Fibroblast of pulmonary artery (primary cell): ENCODE data around the gene SLC7A7.
"Not testable (repeated sequence)": the region's sequence is repeated elsewhere in the genome, so short reads cannot be mapped to it uniquely, and the experiment has no call there.

Source experiments
- DNase-seq: peaks from one replicate; pipeline ENCODE4 v3.0.0-alpha.2; 2010; ENCODE audit warnings: low read depth
- H3K4me3 ChIP-seq: replicated peaks from 2 replicates; pipeline ENCODE4 v1.5.1; 2011; ENCODE audit warnings: low read depth, mild to moderate bottlenecking, control low read depth, low read length, moderate library complexity
- CTCF ChIP-seq: IDR thresholded peaks from 2 replicates; pipeline ENCODE4 v1.5.1; 2011; ENCODE audit warnings: mild to moderate bottlenecking, control low read depth, low read length, inconsistent platforms; ENCODE audit errors: missing control alignments

The SLC7A7 gene

GRCh38 chr14:22781301-22781991 lies 33.8 kb downstream of the SLC7A7 start:
- no peak for DNase-seq
- no peak overlapping the region for H3K4me3 ChIP-seq
- TF ChIP-seq CTCF = no peak

GRCh38 chr14:22780941-22781300 lies 34.3 kb downstream of the SLC7A7 start:
- H3K4me3 ChIP-seq = no peak overlapping the region
- no peak for DNase-seq
- no peak for TF ChIP-seq CTCF

- DNase-seq = peak; percentile 65
- no peak for TF ChIP-seq CTCF
- H3K4me3 ChIP-seq = no peak overlapping the region
Measured at GRCh38 chr14:22780105-22780679, 35.0 kb downstream of the SLC7A7 start.

- no peak for TF ChIP-seq CTCF
- H3K4me3 ChIP-seq = no peak overlapping the region
- no peak for DNase-seq
Measured at GRCh38 chr14:22778084-22778483, 37.2 kb downstream of the SLC7A7 start.

- DNase-seq, H3K4me3 ChIP-seq: not testable (repeated sequence)
Measured at GRCh38 chr14:22776849-22777248, 38.4 kb downstream of the SLC7A7 start.

GRCh38 chr14:22776215-22776614 lies 39.0 kb downstream of the SLC7A7 start:
- no peak for TF ChIP-seq CTCF
- H3K4me3 ChIP-seq = no peak overlapping the region
- DNase-seq = no peak

- no peak for DNase-seq
- no peak for TF ChIP-seq CTCF
- no peak overlapping the region for H3K4me3 ChIP-seq
Measured at GRCh38 chr14:22774011-22774706, 41.1 kb downstream of the SLC7A7 start.
